Breast epithelium (tissue), 4 donors: ENCODE measurements around the gene RABEP1. TPM values are rescaled to one million over a fixed set of nuclear protein-coding genes. Genes with fewer than 3 reads are reported as not detected.

Experiments used
- DNase-seq, 2 donors: peaks; one replicate each; pipeline ENCODE4 v3.0.0-alpha.2; 2019; ENCODE audit warnings: low spot score in 2 of 2
- H3K27ac ChIP-seq, 2 donors: fragments of 200-600 bp; sonication (generic) in 1 of 2; one replicate each; pipeline ENCODE4 v1.5.1; 2016 to 2019; ENCODE audit warnings: mild to moderate bottlenecking in 1 of 2
- H3K27me3 ChIP-seq, 2 donors: fragments of 200-600 bp; sonication (generic) in 1 of 2; one replicate each; pipeline versions ENCODE4 v1.5.1 to v1.6.0; 2017 to 2019; ENCODE audit warnings: control low read depth in 1 of 2, mild to moderate bottlenecking in 1 of 2
- H3K36me3 ChIP-seq: fragments of 200-600 bp; one replicate; pipeline ENCODE4 v1.5.1; 2019
- H3K4me1 ChIP-seq, 2 donors: fragments of 200-600 bp; sonication (generic); one replicate each; pipeline ENCODE4 v1.5.1; 2016 to 2019; ENCODE audit warnings: control low read depth in 1 of 2
- H3K4me3 ChIP-seq, 3 donors: fragments of 200-600 bp; sonication (generic); 1 replicate in 2 of 3; 2 replicates in 1 of 3; pipeline ENCODE4 v1.5.1; 2016 to 2019; ENCODE audit warnings: mild to moderate bottlenecking in 3 of 3, moderate library complexity in 2 of 3
- H3K9me3 ChIP-seq, 2 donors: fragments of 200-600 bp; sonication (generic) in 1 of 2; one replicate each; pipeline ENCODE4 v1.5.1; 2016 to 2019; ENCODE audit warnings: control low read depth in 1 of 2
- CTCF ChIP-seq, 3 donors: fragments of 450-650 bp; IDR thresholded peaks; one replicate each; pipeline ENCODE4 v1.5.1; 2016 to 2017; ENCODE audit warnings: antibody characterized with exemption in 3 of 3, mild to moderate bottlenecking in 3 of 3, moderate library complexity in 3 of 3
- POLR2A ChIP-seq: fragments of 450-650 bp; IDR thresholded peaks from one replicate; pipeline ENCODE4 v1.6.1; 2016; ENCODE audit warnings: antibody characterized with exemption, mild to moderate bottlenecking, moderate library complexity
- POLR2AphosphoS5 ChIP-seq, 3 donors: sonication (generic); formaldehyde crosslinking; IDR thresholded peaks; one replicate each; pipeline ENCODE4 v1.6.1; 2017; ENCODE audit warnings: antibody characterized with exemption in 3 of 3
- intact Hi-C: fragments of 100-400 bp; cut with DNase I; formaldehyde crosslinking; loops from one replicate; pipeline ENCODE4 v1.15.1; 2023; ENCODE audit warnings: low total_unique reads
- total RNA-seq, 3 donors: library from RNA; depleted of rRNA; stranded (reverse); fragments of >200 nt; gene quantifications; one replicate each; pipeline ENCODE4 v1.1.0, GENCODE V29; 2016

Gene RABEP1
- total RNA-seq, 3 donors from 2014 or later, result 50.4 to 88.7 (median 73.7) TPM

DNA sequence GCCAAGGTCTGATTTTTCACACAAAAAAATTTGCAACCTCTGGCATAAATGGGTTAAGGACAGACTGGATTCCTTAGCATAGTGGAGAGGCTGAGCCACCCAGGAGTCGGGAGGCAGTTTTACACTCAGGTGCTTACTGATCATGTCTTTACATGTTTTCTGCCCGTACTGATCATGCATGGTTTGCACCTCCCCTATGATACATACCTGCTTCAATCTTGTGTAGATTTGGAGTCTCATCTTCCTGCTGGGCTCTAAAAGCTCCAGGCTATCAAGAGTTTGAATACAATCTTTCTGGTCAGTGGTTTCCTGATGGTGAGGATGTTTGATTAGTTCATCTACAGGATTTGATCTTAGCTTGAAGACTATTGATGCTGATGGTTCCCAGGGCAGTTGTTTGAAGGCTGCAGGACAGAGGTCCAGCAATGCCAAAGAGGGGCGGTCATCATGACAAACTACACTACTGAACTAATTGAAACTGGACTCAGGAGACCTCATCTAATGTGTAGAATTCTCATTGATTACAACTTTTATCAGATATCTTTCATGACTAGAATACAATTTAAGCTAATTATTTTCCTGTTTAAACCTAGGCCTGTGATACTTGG, 150.0 kb downstream of the RABEP1 start:
- intact Hi-C loops, result loop anchor here (10.0 kb wide), 1 partner anchor 1607 kb away; no protein-coding TSS in a partner anchor
- DNase-seq, result no peak
- Histone ChIP-seq H3K9me3 (no peaks in the 10 kb centered on the region), H3K4me1 (no peaks in the 10 kb centered on the region), H3K4me3 (no peak overlapping the region), H3K27ac (no peak overlapping the region), H3K27me3 (no peaks in the 10 kb centered on the region), H3K36me3 (no peaks in the 10 kb centered on the region)
- TF ChIP-seq CTCF (IDR thresholded peaks at IDR 0.05) (no peak), POLR2AphosphoS5 (IDR thresholded peaks at IDR 0.05) (no peak), POLR2A (no peak)

GRCh38 chr17:5434984-5435383, 152.9 kb downstream of the RABEP1 start:
- intact Hi-C loops, result loop anchor here (10.0 kb wide), 1 partner anchor 1610 kb away; no protein-coding TSS in a partner anchor
- H3K4me3 ChIP-seq, result no peak overlapping the region
- H3K27me3 ChIP-seq, result no peaks in the 10 kb centered on the region
- TF ChIP-seq POLR2AphosphoS5 (IDR thresholded peaks at IDR 0.05), result no peak
- no peak for TF ChIP-seq POLR2A
- TF ChIP-seq CTCF (IDR thresholded peaks at IDR 0.05), result no peak
- DNase-seq, result no peak
- no peaks in the 10 kb centered on the region for H3K9me3 ChIP-seq
- no peak overlapping the region for H3K27ac ChIP-seq
- peaks cover 0 to 10% of the 10 kb centered on the region in 2 donors for H3K4me1 ChIP-seq
- no peaks in the 10 kb centered on the region for H3K36me3 ChIP-seq

Other genes with a start within 250 kb of the RABEP1 start
- under 1 TPM; 0.29 to 0.98 (median 0.32) TPM for gene SLC52A1, start 246.9 kb upstream of the RABEP1 start, total RNA-seq
- gene ZFP3, start 203.8 kb upstream of the RABEP1 start, total RNA-seq, result 1 to 10 TPM; 3.7 to 8.8 (median 4.9) TPM
- gene ZNF232, start 170.4 kb upstream of the RABEP1 start, total RNA-seq, result 10 to 100 TPM in 1 of 3 donors, 1 to 10 TPM in 2; 5.1 to 13.8 (median 9.2) TPM
- gene USP6, start 166.3 kb upstream of the RABEP1 start, total RNA-seq, result under 1 TPM; 0.16 to 0.44 (median 0.33) TPM
- gene ZNF594, start 90.4 kb upstream of the RABEP1 start, total RNA-seq, result 10 to 100 TPM in 2 of 3 donors, 1 to 10 TPM in 1; 9.4 to 27.7 (median 22.6) TPM
- gene SCIMP, start 47.4 kb upstream of the RABEP1 start, total RNA-seq, result 1 to 10 TPM; 1.3 to 5.6 (median 4.7) TPM
- 100 to 1,000 TPM in 2 of 3 donors, 10 to 100 TPM in 1; 52.8 to 139 (median 102) TPM for gene NUP88, start 137.4 kb downstream of the RABEP1 start, total RNA-seq
- 10 to 100 TPM; 38.4 to 52.1 (median 50.8) TPM for gene RPAIN, start 137.9 kb downstream of the RABEP1 start, total RNA-seq
- 100 to 1,000 TPM in 1 of 3 donors, 10 to 100 TPM in 2; 59.0 to 109 (median 88.8) TPM for gene C1QBP, start 156.9 kb downstream of the RABEP1 start, total RNA-seq
- gene DHX33, start 186.7 kb downstream of the RABEP1 start, total RNA-seq, result 10 to 100 TPM; 10.1 to 14.4 (median 13.8) TPM
- gene DERL2, start 203.9 kb downstream of the RABEP1 start, total RNA-seq, result 10 to 100 TPM; 27.2 to 50.1 (median 41.6) TPM
- gene MIS12, start 204.3 kb downstream of the RABEP1 start, total RNA-seq, result 10 to 100 TPM; 12.3 to 16.5 (median 14.1) TPM